NK-92 (cell line): ENCODE results near the gene RABGEF1.
"Not testable (repeated sequence)": the region's sequence is repeated elsewhere in the genome, so short reads cannot be mapped to it uniquely, and the experiment has no call there.

Experiments used
- DNase-seq: peaks from one replicate; lab custom pipeline; 2025; ENCODE audit not compliant: unreplicated experiment; lab: John Stamatoyannopoulos, UW

RABGEF1 gene

DNA sequence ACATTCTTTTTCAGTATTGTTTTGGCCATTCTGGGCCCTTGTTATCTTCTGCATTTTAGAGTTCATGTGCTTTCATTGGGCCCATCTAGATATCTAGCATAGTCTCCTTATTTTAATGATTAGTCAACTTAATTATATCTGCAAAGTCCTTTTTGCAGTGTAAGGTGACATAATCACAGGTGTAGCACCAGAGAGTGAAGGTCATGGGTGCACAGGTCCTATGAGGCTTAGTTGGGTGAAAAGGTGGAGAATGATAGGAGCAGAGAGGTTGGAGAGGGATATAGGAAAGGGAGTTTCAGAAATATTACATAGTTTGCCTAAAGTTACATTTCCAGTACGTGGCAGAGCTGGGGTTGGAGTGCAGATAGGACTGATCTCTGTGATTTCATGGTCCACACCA, 24.4 kb downstream of the RABGEF1 start:
- not testable (repeated sequence) for DNase-seq

DNA sequence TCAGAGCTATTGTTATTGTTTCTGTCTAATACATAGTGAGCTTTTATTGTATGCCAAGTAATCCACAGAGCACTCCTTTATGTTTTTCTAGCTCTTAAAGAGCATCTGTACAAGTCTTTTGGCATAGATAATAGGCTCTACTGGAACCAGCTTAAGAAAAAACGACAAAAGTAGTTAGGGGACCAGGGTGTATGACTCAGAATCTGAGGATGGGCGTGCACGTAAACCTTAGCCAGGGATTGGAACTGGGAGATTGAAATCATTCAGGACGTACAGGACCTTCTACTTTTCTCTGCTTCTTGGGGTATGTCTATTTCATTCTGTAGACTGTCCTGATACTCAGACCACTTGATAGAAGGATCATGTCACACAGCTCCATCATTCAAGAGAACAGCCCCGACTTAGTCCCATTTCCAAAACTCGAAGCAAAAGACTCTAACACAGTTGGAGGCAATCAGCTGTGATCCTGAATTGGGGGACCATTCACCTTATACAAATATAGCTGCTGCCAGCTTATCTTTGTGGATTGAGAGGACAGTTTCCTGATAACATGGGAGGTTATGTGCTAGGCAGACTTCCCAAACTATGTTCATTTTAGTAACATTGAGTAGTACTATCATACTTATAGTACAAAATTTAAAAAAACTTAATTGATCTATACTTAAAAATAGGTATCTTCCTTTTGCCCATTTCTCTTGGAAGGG, 24.9 kb downstream of the RABGEF1 start:
- DNase-seq: not testable (repeated sequence)

DNA sequence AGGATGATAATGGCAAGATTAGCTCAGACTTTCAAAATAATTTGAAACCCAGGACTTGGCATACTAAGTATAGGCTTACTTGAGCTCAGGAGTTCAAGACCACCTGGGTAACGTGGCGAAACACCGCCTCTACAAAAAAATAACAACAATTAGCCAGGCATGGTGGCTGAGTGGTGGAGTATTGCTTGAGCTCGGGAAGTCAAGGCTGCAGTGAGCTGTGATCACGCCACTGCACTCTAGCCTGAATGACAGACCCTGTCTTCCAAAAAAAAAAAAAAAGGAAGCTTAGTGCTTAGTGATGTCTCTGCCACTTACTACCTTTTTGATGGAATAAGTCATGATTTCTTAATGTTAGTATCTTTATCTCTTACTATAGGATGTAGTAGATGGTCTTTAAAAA, 25.5 kb downstream of the RABGEF1 start:
- no peak for DNase-seq

DNA sequence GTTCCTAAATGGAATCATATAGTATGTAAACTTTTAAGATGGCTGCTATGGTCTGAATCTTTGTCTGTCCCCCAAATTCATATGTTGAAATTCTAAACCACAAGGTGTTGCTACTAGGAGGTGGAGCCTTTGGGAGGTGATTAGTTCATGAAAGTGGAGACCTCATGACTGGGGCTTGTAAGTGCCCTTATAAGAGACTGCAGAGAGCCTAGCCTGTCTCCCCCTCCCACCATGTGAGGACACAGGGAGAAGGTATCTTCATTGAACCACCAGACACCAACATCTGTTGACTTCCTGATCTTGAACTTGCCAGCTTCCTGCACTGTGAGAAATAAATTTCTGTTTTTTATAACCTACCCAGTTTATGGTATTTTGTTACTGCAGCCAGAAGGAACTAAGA, 27.0 kb downstream of the RABGEF1 start:
- DNase-seq: not testable (repeated sequence)

DNA sequence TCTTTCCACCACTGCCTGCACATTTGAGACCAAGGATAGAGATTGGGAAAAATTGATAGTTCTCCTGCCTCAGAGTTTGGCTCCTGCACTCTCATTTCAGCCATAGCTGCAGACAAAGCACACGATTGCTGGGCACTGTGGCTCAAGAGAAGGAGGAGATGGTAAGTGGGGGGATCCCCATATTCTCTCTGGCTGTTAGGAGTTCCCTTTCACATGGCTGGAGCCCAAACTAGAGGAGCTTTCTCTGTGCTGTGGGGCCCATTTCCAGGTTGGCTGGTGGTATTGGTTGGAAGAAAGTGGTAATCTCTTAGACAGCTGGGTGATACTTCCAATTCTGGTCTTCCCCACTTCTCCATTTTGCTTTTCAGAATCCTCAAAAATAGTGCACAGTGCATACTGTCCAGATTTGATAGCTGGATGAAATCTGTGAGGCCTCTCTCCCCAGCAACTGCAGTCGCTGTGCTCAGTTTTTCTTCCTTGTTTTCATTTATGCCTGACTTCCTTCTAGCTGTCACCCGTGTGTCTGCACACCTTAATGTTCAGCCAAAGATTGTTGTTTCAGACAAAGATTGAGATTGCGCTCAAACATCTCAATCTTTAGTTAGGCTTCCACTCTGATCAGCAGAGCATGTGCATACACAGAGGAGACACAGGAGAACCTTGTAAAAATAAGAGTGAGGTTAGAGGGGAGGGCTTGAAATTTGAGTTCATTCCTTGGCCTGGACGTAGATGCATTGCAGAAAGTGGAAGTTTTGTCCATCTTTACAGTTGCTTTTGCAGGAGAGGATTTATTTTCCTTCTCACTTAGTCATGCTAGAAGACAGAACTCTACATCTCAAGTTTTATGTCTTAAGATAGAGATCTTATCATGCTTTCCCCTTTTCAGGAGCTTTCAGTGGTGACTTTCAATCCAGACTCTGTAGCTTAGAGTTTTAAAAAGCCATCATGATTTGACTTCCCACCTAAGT, 28.6 kb downstream of the RABGEF1 start:
- DNase-seq: no peak

DNA sequence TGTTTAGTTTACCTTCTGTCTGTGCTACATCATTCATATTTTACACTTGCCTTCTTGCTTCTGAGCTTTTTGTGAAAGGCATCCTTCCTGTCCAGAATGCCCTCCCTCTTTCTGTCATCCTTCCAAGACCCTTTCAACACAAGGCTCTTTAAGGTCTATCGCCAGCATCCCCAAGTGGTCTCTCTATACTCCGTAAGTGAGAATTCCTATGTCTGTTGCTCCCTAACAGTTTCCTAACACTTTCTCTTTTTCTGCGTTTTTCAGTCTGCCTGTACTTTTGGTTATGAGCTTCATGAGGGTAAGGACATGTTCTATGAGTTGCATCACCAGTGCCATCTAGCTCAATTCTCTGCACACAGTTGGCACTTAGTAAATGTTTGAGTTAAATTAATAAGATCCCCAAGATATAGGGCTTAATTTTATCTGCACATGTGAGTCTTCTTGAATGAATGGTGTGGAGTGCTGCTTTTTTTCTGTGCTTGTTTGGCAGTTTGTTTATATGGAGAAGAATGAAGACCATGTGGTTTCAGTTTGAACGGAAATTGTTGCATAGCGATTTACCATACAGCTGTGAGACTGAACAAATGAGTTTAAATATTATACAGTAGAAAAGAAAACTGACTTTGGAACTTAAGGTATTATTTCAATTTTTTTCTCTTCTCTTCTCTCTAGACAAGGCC, 29.4 kb downstream of the RABGEF1 start:
- no peak for DNase-seq

DNA sequence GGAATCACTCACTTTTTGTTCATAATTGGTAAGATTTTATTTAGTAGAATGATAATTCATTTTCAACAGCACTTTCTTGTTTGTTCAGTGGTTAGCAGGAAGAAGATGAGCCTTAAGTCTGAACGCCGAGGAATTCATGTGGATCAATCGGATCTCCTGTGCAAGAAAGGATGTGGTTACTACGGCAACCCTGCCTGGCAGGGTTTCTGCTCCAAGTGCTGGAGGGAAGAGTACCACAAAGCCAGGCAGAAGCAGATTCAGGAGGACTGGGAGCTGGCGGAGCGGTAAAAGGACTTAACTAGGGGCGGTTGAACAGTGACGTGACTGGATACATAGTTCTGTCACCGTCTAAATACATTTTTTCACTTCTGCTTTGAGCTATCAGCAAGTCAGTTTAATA, 31.3 kb downstream of the RABGEF1 start:
- DNase-seq: no peak

DNA sequence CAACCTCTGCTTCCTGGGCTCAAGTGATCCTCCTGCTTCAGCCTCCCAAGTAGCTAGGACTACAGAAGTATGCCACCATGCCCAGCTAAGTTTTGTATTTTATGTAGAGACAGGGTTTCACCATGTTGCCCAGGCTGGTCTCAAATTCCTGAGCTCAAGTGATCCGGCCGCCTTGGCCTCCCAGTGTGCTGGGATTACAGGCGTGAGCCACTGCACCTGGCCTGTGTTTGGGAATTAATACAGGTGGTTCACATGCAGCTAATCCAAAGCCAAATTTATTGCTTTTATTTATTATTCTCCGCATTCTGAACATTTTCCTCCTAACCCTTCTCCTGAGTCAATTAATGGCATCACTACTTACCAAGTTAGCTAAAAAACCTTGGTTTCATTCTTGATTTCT, 33.2 kb downstream of the RABGEF1 start:
- DNase-seq: not testable (repeated sequence)

DNA sequence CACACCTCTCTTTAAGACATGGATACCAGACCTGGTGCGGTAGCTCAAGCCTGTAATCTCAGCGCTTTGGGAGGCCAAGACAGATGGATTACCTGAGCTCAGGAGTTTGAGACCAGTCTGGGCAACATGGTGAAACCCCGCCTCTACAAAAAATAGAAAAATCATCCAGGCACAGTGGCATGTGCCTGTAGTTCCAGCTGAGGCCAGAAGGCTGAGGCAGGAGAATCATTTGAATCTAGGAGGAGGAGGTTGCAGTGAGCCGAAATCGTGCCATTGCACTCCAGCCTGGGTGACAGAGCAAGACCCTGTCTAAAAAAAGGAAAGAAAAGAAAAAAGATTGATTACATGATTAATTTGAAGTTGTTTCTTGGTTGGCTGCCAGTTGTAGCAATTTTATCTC, 35.9 kb downstream of the RABGEF1 start:
- DNase-seq: not testable (repeated sequence)

DNA sequence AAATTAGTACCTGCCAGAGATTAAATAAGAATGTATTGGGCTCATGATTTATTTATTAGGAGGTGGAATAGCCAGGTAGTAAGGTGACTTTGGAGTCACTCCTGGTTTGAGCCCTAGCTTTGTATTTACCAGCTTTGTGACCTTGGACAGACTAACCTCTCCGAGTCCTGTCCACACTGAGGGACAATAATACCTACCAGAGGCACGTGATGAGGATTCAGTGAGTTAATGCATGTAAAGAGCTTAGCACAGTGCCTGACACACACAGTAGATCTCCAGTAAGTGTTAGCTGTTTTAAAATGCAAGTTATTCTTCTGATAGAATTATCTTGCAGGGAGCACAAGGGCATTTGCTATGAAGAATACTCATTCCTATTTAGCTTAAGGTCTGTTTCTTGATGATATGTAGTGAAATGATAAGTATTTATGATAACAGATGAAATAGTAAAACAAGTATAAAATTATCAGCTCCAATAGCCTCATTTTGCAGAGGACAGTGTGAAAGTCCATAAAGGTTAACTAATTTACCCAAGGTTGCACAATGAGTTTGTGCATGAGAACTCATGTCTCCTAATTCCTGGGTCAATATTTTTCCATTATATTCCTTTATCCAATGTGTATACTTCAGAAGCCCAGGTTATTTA, 36.4 kb downstream of the RABGEF1 start:
- no peak for DNase-seq

DNA sequence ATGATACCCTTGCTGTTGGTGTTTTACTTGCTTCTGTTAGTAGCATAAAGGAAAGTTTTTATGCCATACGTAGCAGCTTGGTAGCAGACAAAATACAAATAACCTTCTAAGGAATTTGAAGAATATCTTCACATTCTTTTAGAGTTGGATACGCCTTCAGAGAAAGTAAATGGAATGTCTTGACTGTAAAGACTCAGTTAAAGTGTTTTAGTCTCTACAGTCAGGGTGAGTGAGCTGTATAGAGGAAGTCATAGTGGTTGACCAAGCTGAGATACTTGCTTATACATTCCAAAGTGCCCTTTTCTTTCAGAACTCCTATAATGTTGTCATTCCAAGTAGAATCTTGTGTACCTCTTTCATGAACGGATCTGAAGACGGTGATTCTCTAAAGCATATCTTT, 37.7 kb downstream of the RABGEF1 start:
- no peak for DNase-seq

DNA sequence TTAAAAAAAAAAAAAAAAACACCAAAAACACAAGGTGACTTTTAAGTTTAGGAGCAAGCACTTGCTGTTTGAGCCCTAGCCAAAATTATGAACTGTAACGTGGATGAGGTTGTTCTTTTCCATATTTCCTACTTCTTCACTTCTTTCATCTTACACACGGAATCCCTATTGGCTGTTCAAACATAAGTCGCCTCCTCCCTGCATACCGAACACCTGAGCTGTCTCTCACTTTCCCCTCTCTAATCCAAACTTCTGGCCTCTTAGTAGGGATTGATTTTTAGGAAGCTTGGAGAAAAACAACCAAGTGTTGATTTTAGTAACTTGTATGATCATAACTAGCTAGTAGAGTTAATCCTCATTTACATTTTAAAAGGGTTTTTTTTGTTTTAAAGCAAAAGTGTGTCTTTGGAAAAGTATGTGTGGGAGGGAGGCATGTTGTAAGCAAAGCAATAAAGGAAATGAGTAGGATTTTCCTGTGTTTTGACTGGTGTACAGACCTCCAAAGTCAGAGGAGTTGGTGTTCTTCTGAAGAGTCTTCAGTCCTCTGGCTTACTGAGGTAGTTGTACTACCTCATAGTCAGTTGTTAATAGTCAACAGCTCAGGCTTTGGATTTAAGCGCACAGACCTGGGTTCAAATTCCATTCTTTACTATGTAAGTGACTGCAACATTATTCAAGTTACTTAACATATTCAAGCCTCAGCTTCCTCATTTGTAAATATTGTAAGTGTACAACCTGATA, 39.3 kb downstream of the RABGEF1 start:
- no peak for DNase-seq

DNA sequence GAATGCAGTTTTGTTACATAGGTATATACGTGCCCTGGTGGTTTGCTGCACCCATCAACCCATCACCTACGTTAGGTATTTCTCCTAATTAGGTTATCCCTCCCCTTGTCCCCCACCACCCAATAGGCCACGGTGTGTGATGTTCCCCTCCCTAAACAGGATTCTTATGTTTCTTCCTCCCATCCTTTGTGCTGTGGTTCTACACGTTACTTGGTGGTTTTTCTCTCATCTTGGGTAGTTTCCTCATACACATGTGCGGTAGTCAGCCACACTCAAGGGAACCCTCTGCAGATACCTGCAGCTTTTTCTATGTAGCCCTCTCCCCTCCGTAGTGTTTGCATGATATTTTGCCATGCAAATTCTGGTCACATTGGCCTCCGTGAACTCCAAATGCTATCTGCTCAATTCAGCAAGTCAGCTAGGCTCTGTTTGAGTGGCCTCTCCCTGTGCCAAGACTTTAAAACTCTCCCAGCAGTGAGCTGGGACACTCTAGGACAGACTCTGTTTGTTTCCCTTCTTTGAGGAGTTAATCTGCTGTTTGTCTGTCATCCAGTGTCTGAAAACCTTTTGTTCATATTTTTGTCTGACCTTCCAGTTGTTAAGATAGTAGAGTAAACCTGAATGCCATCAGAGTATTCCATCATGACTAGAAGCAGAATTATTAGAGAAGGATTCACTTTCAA, 41.0 kb downstream of the RABGEF1 start:
- no peak for DNase-seq

DNA sequence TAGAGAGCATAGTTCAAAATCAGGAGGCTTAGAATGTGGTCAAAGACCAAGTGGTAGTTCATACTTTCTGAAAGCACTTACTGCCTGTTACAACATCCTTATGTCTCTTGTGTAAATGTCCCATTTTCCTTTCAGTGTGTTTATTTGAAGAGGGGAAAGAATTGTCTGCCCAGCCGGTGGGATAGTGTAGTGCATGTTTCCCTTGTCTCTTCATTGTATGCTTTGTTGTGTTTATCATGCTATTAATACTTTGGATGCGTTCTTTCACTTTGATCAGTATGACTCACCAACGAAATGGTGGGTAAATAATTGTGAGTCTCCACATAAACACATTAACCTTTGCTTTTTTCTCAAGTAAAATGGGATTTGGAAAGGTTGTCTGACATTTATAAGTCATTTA, 42.3 kb downstream of the RABGEF1 start:
- DNase-seq: not testable (repeated sequence)

DNA sequence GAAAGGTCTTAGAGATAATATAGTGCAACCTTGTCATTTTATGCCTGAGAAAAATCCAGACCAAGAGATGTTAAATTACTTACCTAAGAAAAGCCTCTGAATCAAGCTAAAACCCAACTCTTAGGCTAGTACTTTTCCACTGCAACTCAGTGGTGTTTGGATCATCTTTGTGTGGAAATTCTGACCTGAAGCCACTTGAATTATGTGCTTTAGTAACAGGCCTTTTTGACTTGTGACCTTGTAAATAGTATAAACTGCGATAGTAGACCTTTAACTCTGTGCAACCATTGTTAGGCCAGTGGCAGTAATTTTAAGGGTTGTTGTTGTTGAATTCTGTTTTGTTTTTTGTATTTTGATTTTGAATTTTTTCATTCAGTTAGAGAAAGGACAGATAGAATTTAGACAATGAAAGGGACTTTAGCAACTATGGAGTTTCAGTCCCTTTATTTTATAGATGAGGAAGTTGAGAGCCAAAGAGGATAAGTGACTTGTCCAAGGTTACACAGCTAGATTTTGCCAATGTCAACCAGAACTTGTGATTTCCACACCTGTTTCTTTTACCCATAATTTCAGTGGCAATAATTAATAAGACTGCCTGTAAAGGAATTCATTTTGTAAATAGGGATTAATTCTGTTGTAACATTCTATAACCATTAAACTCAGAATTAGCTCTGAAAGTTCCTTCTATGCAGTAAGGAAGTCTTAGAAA, 43.5 kb downstream of the RABGEF1 start:
- DNase-seq: not testable (repeated sequence)

DNA sequence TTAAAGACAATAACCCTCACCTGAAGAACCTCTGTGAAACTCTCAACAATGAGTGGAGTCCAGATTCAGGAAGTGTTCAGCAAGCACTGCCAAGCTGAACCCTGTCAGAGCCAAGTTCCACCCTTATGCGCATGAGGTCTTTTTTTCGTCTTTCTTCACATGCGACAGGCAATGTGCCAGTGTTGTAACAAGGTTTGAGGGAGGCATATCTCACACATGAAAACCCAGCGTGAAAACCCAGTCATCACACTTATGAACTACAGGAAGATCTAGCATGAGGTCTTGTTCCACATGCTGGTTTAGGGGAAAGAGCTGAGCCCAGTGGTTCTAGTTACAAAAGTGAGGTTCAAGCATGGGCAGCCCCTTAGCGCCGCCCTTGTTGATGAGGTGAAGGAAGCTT, 49.7 kb downstream of the RABGEF1 start:
- no peak for DNase-seq

DNA sequence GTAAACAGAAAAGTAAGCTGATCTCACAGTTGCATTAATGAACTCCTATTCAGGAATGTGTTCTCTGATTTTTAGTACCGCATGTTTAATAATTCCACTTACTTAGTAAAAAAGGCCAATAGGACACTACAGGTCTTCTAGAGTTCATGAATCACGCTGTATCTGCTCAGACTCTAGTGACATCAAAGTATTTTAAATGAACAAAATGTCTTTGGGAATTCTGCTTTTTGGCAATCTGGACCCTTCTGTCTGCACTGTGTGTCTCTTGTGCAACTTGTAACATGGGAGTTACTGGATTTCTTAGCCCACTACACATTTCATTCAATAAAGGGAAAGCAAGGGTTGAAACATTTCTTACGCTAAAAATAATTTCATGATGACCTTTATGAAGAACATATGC, 50.2 kb downstream of the RABGEF1 start:
- DNase-seq: no peak

DNA sequence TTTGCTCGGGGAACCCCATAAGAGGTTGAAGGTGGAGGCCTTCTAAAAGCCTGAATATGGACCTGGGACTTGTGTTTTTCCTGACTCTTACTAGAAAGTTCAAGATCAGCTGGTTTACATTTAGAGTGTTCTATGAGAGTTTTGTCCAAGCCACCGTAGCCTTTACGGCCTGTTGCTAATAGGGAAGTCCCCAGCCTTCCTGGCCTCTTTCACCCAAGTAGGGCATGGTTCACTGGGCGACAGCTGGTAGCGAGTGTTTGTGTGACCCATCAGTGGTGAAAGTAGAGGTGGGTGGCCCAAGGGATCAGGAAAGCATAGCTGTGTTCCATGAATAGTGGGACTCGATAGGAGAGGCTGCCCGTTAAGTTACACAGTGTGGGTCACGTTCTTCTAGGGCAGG, 60.1 kb downstream of the RABGEF1 start:
- DNase-seq: no peak

DNA sequence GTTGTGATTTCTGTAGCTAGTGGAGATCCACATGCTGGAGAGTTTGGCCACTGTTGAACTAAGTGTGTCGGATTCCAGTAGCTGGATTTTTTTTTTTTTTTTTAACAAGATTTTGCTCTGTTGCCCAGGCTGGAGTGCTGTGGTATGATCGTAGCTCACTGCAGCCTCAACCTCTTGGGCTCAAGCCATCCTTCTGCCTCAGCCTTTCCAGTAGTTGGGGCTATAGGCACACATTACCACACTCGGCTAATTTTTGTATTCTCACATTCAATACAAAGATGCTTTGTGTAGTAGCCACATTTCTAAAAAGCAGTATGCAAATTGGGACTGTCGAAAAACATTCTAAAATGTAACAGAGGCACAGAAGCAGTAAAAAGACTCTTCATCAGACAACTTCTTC, 63.5 kb downstream of the RABGEF1 start:
- DNase-seq: no peak
